Activated CD4-positive, alpha-beta T cell treated with anti-CD3 and anti-CD28 coated beads for 4 hours (primary cell): ENCODE measurements around the gene LGALS3BP.
"Not testable (repeated sequence)": the region's sequence is repeated elsewhere in the genome, so short reads cannot be mapped to it uniquely, and the experiment has no call there.

Experiments
- DNase-seq, 2 donors: peaks; one replicate each; pipeline ENCODE4 v3.0.0-alpha.2; 2020

LGALS3BP gene

DNA sequence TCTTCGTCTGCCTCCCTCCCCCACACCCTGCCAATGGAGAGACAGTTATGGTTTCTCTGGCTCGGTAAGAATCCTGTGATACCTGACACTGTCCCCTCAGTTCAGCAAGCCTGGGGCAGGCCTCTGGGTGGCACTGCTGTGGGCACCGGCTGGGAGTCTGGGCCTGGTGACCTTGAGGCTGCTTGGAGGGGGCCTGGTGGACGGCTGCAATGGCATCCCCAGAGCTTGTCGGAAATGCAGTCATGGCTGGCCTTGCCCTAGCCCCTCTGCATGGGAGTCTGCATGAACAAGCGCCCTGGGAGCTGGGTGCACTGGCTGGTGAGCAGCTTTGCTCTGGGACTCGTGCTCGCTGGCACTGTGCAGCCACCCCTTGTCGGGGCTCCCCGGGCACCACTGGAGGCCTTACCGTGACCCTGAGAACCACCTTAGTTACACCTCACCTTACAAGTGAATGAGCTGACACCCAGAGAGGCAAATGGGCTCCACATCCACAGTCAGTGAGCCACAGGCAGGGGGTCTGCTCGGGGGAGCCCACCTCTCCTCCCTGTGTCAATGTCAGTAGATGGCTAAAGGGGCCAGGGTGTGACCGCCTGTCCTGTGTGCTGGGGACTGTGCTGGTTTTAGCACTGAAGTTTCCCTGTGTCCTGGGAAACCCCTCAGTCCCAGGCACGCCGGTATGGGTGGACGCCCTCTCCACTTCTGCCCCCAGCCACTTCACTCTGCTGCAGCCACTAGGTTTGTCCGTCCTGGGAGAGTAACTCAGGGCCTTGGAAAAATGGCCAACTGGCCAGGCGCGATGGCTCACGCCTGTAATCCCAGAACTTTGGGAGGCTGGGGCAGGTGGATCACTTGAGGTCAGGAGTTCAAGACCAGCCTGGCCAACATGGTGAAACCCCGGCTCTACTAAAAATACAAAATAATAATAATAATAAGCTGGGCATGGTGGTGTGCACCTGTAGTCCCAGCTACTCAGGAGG lies 1.4 kb downstream of the LGALS3BP start:
- DNase-seq = no peak

DNA sequence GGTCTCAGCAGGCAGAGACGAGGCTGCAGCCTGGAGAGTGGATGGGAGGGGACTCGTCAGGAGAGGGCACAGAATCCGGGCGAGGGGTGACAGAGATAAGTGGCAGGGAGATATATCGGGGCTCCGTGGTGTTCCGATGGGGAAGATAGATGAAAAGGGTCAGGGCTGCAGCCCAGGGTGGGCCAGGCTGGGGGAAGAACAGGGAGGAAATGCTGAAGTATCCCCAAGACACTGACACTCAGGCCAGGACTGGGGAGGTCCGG lies 2.1 kb downstream of the LGALS3BP start:
- no peak for DNase-seq

DNA sequence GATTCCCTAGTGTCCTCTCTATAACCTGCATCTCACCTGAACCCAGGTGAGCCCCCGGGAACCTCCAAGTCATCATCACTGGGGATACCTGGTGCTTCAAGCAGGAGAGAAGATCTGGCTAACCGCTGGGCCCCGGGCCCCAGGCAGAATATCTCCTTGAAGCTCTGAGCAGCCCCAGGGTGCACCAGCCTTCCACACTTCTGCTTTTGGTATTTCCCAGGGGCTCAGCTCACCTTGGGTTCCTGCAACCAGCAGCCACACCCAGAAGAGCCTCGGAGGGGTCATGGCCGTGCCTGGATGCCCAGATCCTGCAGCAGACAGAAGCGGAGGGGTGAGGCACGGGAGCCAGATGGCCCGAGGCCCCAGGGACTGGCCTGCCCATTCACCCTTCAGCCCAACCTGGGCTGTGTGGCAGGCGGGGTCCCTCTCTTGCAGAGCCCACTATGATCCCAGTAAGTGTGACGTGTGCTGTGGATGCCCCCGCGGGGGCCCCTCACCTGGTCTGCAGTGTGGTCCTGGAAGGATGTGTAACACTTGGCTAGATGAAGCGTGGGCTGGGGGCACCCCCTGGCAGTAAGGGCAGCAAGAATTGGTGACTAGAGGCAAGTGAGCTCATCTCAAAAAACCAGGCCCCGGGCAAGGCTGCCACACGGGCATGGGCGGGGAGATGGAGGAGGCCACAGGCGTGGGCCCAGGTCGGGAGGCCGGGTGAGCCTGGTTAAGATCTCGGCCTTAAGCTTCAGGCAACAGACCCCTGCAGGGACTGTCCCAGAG lies 2.6 kb downstream of the LGALS3BP start:
- no peak for DNase-seq

DNA sequence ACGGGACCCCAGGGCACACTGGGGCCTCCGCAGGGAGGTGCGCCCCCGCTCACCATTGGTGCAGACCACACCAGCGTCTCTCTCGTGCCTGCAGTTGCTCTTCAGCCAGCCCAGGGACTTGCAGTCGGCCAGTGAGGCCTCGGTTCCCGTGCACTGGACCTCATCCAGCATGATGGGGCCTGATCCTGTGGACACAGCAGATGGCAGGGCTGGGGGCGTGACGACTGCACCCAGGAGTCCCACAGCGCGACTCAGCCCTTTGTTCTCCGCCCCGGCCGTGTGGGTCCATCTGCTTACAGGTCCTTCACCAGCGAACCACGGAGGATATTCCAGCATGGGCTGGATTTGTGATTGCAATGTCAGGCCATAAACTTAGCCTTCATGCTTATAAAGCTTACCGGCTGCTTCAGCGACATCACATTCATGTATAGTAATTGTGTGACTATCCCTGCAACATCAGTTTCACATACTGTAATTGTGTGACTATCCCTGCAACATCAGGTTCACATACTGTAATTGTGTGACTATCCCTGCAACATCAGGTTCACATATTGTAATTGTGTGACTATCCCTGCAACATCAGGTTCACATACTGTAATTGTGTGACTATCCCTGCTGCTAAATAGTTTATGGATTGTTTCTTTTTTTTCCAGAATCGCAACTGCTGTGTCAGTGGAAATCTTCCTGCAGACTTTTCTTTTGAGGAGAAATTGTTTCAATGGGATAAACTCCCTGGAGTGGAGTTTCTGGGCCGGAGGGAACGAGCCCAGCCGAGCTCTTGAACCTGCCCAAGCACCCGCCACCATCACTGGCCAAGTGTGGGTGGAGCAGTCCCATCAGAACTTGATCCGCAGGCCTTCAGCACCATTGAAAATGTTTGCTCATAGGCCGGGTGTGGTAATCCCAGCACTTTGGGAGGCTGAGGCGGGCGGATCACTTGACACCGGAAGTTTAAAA lies 4.8 kb downstream of the LGALS3BP start:
- no peak for DNase-seq

DNA sequence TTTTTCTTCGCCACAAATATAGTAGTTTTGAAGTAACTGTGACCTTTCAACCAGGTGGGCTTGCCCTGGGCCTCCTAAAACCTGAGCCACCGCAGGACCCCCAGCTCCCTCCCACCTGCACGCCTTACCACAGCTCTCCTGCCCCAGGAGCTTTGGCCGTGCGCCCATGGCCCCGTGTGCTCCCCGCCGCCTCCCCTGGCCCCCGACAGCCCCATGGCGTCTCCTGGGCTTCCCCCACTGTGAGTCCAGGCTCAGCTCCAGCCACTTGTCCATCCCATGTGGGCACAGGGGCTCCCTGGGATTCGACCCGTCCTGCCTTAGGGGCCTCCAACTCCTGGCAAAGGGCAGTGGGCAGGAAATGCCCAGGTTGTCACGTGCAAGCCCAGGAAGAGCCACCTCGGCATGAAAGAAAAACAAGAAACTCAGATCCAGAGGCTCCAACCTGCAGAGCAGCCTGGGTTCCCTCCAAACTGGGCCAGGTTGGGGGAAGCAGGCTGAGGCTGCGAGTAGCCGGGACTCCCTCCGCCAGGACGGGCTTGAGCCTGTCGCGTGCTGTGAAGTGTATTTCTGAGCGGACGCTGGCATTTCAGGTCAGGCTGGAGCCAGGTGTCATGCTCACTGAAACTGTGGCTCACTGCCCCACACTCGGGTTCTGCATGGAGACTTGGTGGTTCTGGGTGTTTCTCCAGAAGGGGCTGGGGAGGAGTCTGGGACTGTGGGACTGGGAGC lies 5.8 kb downstream of the LGALS3BP start:
- DNase-seq = no peak

DNA sequence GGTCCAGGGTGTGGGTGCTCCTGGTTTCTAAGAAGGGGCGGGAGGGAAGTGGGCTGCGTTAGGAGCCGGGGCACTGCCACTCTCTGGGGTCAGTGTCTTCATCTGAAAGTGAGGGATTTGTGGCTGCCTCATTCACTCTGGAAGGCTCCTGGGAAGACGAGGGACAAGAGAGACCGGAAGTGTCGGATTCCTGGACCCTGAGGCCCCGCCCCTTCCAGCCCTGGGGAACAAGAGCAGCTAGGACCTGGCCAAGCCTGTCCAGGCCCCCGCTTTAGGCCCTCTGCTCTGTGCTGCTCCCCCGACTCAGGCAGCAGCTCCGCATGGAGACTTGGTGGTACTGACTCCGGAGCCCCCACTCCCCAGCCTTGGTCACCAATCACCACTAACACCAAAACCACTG lies 6.5 kb downstream of the LGALS3BP start:
- DNase-seq = no peak

DNA sequence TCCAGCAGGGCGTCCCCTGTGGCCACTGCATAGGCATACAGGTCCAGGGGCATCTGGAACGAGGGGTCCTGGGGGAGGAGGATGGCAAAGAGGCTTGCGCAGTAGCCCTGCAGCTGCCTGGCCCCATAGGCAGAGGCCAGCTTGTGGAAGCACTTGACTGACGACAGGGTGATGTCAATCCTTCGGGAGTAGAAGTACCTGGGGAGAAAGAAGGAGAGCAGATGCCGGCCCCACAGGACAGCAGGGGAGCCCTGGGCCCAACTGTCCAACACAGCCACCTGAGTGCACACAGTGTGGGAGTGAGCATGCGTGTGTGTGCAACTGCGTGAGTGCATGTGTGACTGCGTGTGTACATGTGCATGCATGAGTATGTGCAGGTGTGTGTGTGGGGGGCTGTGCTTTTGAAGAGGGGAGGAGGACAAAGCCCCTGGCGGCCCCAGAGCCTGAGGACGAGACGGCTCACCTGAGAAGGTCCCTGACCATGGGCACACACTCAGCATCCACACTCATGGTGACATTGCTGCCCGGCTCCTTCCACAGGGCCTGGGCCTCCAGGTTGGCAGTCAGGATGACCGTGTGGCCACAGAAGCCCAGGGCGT lies 7.1 kb downstream of the LGALS3BP start:
- DNase-seq = no peak

DNA sequence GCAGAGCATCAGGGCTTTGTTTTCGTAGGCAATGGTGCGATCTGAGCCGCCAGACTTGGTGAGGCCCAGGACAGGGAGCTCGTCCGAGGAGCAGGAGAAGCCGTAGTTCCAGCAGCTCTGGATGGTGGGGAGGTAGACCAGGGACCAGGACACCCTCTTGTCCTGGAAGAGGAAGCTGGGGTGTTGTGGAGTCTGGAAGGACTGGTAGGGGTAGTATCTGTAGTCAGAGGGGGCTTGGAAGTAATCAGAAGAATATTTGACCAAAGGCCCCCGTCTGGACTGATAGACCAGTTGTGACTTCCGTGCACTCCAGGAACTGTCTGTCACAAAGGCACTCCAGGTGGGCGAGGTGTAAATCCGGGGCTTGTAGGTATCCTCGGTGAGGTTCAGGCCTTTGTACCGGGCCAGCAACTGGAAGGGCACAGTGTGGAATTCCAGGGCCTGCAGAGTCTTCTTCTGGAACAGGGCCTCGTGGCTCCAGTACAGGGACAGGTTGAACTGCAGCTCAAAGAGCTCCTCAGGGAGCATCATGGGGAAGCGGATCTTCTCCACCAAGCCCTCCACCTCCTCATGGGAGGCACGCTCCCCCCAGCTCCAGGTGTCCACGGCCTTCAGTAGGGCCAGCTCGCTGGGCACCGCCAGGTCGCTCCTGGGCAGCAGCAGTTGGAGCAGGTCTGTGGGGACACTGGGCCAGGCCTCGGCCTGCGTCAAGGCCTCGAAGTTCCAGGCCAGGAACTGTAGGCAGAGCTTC lies 7.8 kb downstream of the LGALS3BP start:
- DNase-seq = no peak

DNA sequence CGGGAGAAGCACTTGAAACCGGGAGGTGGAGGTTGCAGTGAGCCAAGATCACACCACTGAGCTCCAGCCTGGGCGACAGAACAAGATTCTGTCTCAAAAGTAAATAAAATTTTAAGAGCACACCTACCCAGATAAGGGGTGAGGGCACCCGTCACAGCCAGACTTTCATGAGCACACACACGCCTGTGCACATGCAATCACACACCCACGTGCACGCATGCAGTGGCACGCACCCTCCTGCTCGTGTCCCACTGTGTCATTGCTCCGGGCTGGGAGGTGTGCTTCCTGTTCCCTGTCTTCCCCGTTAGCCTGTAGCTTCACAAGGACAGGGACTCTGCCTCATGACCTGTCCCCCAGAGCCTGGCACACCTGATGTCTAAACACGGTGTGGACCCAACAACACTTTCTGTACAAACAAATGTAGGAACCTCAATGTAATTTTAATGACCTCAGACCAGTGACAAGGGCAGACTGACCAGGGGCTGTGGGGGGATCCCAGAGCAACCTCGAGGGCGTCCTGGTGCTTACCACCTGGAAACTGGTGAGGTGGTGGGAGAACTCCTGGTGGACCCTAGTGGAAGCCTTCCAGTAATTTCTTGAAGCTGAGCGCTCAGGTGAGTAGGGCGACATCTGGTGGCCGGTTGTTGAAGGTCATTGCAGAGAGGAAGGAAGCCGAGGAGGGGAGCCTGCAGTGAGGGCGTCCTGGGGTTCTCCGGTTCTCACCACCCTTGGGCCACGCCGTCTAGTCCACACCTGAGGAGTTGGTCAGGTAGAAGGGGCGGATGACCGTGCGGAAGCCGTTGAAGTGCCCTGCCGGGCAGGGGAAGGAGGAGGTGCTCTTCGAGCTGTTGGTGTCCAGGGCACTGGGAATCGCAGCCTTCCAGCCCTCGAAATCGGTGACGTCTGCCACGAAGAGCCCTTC lies 8.6 kb downstream of the LGALS3BP start:
- peak; percentile 71 to 81 for DNase-seq

DNA sequence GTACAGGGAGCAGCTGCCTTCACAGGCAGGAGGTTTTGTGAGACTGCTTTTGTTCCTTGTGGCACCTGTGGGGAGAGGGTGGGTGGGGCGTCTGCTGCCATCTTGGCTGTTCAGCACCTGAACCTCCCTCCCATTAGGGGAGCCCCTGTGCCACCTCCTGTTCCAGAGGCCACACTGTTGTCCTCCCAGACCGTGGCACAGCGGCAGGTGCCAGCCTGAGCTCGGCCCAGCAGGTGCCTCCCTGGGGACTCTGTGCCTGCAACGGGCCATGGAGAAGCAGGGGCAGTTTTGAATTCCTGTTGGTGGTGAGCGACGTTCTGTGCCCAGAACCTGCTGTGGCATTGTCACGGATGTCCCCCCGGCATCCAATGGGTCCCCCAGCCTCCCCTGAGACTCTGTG lies 9.9 kb downstream of the LGALS3BP start:
- DNase-seq = no peak

DNA sequence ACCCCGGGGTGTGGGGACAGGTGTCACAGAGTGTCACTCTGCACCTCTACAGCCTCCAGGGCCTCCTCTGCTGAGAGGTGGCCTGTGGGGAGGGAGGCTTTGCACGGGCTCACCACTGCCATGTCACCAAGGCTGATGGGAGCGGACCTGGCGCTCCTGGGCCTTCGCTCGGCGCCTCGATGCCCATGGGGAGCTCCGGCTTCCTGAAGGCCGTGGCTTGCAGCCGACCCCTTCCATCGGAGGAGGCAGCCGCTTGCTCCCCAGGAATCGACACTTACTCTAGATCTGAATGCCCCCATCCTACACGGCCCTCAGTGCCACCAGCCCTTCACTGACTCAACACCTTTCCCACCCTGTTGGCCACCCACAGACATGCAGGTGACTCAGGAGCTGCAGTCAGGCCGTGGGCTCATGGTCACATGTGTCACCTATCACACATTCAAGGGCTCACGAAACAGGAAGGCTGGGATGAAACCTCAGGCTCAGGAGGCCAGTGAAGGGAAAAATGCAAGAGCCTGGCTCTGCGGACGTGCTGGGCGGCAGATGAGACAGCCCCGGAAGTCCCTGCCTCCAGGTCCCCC lies 11.9 kb downstream of the LGALS3BP start:
- DNase-seq = no peak

DNA sequence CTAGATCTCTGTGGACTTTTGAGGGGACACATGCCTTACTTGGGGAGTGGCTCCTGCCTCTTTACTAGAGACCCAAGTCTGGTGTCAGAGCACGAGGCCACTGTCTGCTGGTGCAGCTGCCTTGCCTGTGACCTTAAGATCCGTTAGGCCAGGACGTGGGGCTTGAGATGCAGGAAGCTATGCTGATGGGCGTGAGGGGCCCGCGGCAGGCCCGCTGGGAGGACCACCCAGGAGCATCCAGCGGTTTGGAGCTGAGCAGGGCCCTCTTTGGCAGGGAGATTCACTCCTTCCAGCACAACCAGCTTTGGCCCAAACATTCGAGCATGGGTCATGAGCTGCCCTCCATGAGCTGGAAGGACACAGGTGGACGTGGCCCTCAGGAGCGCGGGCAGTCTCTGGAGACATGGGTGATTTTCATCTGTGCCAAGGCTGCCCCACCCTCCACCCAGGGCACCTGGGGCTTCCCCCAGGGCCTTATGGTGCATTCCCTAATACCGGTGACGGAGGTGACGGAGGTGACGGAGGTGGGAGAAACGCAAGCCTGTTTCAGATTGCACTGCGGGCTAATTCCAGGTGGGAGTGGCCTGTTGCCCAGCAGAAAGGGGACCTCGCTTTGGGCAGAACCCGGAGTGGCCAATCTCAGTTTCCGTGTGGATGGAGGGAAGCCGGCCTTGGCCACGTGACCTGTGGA lies 12.7 kb downstream of the LGALS3BP start:
- no peak for DNase-seq

DNA sequence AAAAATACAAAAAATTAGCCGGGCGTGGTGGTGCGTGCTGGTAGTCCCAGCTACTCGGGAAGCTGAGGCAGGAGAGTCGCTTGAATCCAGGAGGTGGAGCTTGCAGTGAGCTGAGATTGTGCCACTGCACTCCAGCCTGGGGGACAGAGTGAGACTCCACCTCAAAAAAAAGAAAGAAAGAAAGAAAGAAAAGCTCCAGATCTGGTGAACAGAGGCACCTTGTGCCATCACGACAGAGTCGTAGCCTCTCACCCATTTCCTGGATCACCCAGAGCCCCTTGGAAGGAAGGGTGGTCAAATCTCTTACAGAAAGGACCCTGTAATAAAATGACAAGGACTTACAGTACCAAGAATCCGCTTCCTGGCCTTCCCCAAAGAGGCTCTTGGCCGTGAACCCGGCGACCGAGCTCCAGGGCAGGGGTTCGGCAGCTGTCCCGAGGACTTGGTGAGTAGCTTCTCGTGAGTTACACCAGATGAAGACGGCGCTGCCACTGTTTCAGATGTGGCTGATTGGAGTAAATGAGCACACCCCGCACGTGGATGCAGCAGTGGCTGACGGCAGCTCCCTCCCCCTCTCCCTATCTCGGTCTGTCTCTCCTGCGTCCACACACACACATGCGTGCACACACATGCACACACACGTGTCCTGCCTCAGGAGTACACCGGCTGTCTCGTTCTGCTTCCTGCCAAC lies 13.5 kb downstream of the LGALS3BP start:
- no peak for DNase-seq

DNA sequence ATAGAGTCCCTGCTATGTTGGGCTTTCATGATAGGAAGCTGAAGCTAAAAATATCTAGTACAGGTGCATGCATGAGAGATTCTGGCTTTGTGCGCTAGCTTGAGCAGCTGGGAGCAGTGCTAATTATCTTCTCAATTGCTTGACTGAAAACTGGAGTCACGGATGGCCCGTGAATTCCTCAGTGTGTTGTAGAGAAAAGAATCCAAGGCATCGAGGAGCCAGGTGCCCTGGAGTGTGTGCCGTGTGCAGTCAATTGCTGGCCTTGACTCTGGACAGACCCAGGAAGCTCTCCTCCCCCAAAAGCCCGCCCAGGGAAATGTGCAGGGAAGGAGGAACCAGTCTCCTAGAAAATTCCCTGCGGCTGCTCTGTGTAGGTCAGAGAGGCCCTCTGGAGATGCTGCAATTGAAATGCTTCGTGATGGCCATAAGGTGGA lies 14.2 kb downstream of the LGALS3BP start:
- no peak for DNase-seq

DNA sequence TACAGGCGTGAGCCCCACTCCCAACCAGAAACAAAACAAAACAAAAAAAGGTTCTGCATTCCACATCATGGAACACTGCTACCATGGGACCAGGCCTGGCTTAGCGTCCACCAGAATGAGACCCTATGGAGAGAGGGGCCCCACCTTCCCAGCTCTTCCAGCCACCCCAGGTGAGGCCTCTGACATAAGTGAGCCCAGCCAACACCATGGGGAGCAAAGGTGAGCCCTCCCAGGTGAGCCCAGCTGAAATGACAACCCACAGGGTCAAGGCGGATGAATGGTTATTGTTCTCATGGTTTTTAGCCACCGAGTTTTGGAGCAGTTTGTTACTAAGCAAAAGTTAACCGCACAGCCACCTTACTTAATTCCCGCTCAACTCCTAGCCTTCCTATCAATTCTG lies 16.3 kb downstream of the LGALS3BP start:
- no peak for DNase-seq

DNA sequence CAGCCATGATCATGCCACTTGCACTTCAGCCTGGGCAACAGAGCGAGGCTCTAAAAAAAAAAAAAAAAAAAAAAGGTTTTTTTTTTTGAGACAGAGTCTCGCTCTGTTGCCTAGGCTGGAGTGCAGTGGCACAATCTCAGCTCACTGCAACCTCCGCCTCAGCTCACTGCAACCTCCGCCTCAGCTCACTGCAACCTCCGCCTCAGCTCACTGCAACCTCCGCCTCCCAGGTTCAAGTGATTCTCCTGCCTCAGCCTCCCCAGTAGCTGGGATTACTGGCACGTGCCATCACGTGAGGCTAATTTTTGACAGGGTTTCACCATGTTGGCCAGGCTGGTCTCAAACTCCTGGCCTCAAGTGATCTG lies 16.8 kb downstream of the LGALS3BP start:
- not testable (repeated sequence) for DNase-seq

DNA sequence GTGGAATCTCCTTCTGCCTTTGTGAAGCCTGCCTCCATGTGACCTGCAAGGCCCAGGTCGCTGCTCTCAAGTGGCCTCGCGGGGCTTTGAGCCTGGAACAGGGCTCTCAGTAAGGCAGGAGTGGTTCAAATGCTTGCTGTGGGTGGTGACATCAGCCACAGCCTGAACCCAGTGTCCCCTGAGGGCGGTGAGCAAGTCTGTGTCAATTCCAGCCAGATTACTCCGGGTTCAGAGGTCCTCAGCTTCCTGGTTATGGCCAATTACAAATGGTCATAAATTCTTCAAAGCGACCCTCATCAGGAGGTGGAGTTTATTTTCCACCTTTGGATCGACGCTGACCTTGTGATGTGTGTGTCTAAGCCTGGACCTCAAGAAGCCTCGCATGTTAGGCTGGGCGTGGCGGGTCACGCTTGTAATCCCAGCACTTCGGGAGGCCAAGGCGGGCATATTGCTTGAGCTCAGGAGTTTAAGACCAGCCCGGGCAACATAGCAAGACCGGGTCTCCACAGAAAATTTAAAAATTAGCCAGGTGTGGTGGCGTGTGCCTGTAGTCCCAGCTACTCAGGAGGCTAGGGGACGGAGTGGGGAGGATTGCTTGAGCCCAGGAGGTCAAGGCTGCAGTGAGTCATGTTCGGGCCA lies 17.3 kb downstream of the LGALS3BP start:
- DNase-seq = no peak

DNA sequence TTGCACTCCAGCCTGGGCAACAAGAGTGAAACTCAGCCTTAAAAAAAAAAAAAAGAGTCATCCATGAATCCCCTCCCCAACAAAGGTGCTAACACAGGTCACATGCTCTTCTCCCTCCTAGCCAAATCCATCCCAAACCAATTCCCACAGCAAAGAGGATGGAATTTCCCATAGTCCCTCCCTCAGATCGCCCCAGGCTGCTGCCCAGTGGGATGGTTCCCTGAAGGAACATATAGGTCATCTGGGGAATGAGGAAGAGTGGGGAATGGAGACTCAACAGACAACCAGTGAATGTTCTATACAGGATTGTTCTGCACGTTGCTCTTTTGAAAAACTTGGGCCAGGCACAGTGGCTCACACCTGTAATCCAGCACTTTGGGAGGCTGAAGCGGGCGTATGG lies 18.2 kb downstream of the LGALS3BP start:
- DNase-seq = no peak
